Measurements from ENCODE around the gene PLCE1.
"Not testable (repeated sequence)": the region's sequence is repeated elsewhere in the genome, so short reads cannot be mapped to it uniquely, and the experiment has no call there.

PLCE1 gene

DNA sequence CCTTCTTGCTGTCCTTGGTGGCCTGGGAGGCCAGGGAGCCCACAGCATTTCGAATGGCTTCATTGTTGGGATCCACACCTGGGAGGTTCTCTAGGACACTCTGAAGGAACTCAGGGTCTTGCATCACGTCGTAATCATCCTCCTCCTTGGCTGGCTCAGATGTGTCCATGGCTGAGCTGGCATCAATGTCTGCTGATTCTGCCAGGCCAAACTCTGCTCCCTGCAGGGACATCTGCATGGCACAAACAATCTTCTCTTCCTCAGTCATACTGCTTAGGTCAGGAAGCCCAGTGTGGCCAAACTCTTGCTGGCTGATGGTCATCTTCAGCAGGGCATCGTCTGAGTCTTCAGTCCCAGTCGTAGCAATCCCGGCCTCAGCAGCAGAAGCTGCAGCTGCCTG, 34.9 kb upstream of the PLCE1 start:
- no peaks in the 10 kb centered on the region for H3K27me3 ChIP-seq (ENCODE audit: insufficient read depth, insufficient read length)
- no peaks in the 10 kb centered on the region for H3K9me3 ChIP-seq (ENCODE audit: insufficient read depth, low read length)
- no peak for DNase-seq (ENCODE audit: low read depth, low spot score)
- H3K9ac ChIP-seq (ENCODE audit: insufficient read length, low read depth) = no peak overlapping the region
- no peaks in the 10 kb centered on the region for H3K4me1 ChIP-seq (ENCODE audit: insufficient read depth, insufficient read length)
- TF ChIP-seq SUZ12 (IDR thresholded peaks at IDR 0.05; ENCODE audit: extremely low read depth, insufficient read depth, insufficient read length) = no peak
- H3K4me3 ChIP-seq (ENCODE audit: insufficient read length, low read depth) = no peak overlapping the region
- no peaks in the 10 kb centered on the region for H3K36me3 ChIP-seq (ENCODE audit: insufficient read depth, insufficient read length, low read length)

DNA sequence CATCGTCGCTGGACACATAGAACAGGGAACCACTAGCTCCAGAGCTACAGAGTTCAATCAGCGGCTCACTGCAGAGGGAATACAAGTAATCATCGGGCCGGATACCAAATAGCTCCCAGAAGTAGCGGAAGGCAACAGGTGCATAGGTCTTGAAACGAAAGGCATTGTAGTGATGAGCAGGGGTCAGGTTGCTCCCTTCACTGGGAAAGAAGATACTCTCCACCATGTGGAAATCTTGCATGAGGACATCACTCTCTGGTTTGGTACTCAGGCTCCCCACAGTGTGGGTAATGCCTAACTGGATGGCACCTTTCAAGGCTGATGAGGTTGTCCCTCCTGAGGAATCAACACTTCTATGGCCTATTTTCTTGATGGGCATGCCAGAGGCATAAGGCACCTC, 32.7 kb upstream of the PLCE1 start:
- not testable (repeated sequence) for H3K9me3 ChIP-seq (ENCODE audit: insufficient read depth, low read length); H3K9ac ChIP-seq (ENCODE audit: insufficient read length, low read depth); H3K36me3 ChIP-seq (ENCODE audit: insufficient read depth, insufficient read length, low read length); DNase-seq (ENCODE audit: low read depth, low spot score); H3K4me1 ChIP-seq (ENCODE audit: insufficient read depth, insufficient read length); H3K4me3 ChIP-seq (ENCODE audit: insufficient read length, low read depth); H3K27me3 ChIP-seq (ENCODE audit: insufficient read depth, insufficient read length)

DNA sequence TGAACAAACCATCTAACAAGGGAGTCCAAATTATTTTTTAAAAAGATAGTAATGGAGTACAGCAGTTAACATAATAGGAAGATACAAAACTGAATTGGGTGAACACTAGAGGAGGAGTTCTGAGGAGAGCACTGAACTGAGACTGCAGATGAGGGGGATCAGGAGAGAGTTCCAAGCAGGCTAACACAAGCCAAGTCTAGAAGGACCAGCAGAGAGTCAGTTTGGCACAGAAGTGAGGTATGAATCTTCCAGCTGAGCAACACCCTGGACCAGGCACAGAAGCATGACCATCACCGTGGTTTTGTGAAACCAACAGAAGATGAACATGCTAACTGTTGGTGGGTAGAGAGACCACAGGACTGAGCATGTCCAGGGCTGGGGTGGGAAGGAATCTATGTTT, 30.8 kb upstream of the PLCE1 start:
- DNase-seq (ENCODE audit: low read depth, low spot score) = no peak

DNA sequence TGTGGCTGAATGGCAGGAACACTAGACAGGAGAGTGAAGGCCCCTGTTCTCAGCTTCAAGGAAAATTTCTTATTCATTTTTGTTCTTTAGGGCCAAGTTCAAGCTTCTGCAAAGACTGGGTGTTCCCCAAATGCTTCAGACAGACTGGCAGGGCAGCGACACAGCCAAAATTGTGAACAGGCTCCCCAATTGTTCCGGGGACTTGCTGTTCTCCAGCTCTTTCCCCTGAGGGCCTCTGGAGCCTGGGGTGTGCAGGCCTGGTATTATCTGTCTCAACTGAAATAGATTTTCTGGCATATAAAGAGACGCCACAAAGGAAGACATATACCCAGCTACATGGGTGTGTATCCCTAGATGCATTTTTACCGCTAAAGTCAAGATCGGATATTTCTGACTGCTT, 30.3 kb upstream of the PLCE1 start:
- no peaks in the 10 kb centered on the region for H3K27me3 ChIP-seq (ENCODE audit: insufficient read depth, insufficient read length)
- H3K9me3 ChIP-seq (ENCODE audit: insufficient read depth, low read length) = no peaks in the 10 kb centered on the region
- H3K36me3 ChIP-seq (ENCODE audit: insufficient read depth, insufficient read length, low read length) = no peaks in the 10 kb centered on the region
- no peak for DNase-seq (ENCODE audit: low read depth, low spot score)
- H3K9ac ChIP-seq (ENCODE audit: insufficient read length, low read depth) = no peak overlapping the region
- no peak for TF ChIP-seq ZNF274 (IDR thresholded peaks at IDR 0.05; ENCODE audit: low read depth, low read length)
- no peak for TF ChIP-seq YY1 (IDR thresholded peaks at IDR 0.05; ENCODE audit: insufficient read depth, insufficient read length)
- TF ChIP-seq SUZ12 (IDR thresholded peaks at IDR 0.05; ENCODE audit: extremely low read depth, insufficient read depth, insufficient read length) = no peak
- H3K4me1 ChIP-seq (ENCODE audit: insufficient read depth, insufficient read length) = no peaks in the 10 kb centered on the region
- no peak overlapping the region for H3K4me3 ChIP-seq (ENCODE audit: insufficient read length, low read depth)

More for the DNA sequence above, 30.8 kb upstream of the PLCE1 start:
- no peak overlapping the region for H3K4me3 ChIP-seq (ENCODE audit: insufficient read length, low read depth)
- H3K36me3 ChIP-seq (ENCODE audit: insufficient read depth, insufficient read length, low read length) = no peaks in the 10 kb centered on the region
- H3K9me3 ChIP-seq (ENCODE audit: insufficient read depth, low read length) = no peaks in the 10 kb centered on the region
- no peaks in the 10 kb centered on the region for H3K27me3 ChIP-seq (ENCODE audit: insufficient read depth, insufficient read length)
- no peaks in the 10 kb centered on the region for H3K4me1 ChIP-seq (ENCODE audit: insufficient read depth, insufficient read length)
- TF ChIP-seq SUZ12 (IDR thresholded peaks at IDR 0.05; ENCODE audit: extremely low read depth, insufficient read depth, insufficient read length) (no peak), YY1 (IDR thresholded peaks at IDR 0.05; ENCODE audit: insufficient read depth, insufficient read length) (no peak), ZNF274 (IDR thresholded peaks at IDR 0.05; ENCODE audit: low read depth, low read length) (no peak)
- no peak overlapping the region for H3K9ac ChIP-seq (ENCODE audit: insufficient read length, low read depth)

DNA sequence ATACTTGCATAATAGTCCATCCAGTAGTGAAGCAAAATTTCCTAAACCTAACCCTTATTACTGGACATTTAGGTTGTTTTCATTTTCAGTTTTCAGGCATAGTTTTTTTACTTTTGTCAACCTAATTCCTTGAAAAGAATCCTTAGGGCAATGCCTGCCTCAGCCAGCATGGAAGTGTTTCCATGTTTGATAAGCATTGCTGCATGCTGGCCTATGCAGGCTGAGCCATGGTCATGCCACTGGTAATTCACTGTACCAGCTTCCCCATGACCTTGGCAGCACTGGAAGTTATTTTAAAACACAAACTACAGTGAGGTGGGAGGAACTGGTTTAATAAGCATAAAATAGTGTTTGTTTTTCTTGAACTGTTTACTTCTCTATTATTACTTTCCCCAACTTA, 27.8 kb upstream of the PLCE1 start:
- DNase-seq (ENCODE audit: low read depth, low spot score) = no peak
- no peak overlapping the region for H3K4me3 ChIP-seq (ENCODE audit: insufficient read length, low read depth)
- no peak for TF ChIP-seq YY1 (IDR thresholded peaks at IDR 0.05; ENCODE audit: insufficient read depth, insufficient read length)
- no peak for TF ChIP-seq SUZ12 (IDR thresholded peaks at IDR 0.05; ENCODE audit: extremely low read depth, insufficient read depth, insufficient read length)
- TF ChIP-seq ZNF274 (IDR thresholded peaks at IDR 0.05; ENCODE audit: low read depth, low read length) = no peak
- no peaks in the 10 kb centered on the region for H3K27me3 ChIP-seq (ENCODE audit: insufficient read depth, insufficient read length)
- no peaks in the 10 kb centered on the region; the same call in 1 of the 2 replicates for H3K9me3 ChIP-seq (ENCODE audit: insufficient read depth, low read length)
- no peaks in the 10 kb centered on the region for H3K4me1 ChIP-seq (ENCODE audit: insufficient read depth, insufficient read length)
- no peaks in the 10 kb centered on the region for H3K36me3 ChIP-seq (ENCODE audit: insufficient read depth, insufficient read length, low read length)
- H3K9ac ChIP-seq (ENCODE audit: insufficient read length, low read depth) = no peak overlapping the region

DNA sequence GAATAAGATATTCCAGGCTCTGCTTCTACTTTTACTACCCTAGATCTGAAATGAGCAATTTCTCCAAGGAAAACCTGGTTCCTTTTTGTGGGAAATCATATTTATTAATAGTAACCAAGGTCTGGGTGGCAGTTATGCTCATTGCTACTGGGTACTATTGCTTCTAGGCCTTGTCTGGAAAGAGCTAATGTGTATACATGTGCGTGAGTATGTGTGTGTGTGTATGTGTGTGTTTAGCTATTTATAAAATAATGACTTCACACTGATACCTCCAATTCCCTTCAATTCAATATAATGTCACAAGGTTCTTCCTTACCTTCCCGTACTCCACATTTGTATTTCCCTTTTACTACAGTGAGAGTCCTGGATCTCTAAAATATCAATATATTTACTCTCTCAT, 26.0 kb upstream of the PLCE1 start:
- Histone ChIP-seq H3K36me3 (ENCODE audit: insufficient read depth, insufficient read length, low read length) (no peaks in the 10 kb centered on the region), H3K9me3 (ENCODE audit: insufficient read depth, low read length) (no peaks in the 10 kb centered on the region; the same call in 1 of the 2 replicates), H3K9ac (ENCODE audit: insufficient read length, low read depth) (no peak overlapping the region), H3K27me3 (ENCODE audit: insufficient read depth, insufficient read length) (no peaks in the 10 kb centered on the region), H3K4me1 (ENCODE audit: insufficient read depth, insufficient read length) (no peaks in the 10 kb centered on the region), H3K4me3 (ENCODE audit: insufficient read length, low read depth) (no peak overlapping the region)
- TF ChIP-seq ZNF274 (IDR thresholded peaks at IDR 0.05; ENCODE audit: low read depth, low read length) = no peak
- TF ChIP-seq YY1 (IDR thresholded peaks at IDR 0.05; ENCODE audit: insufficient read depth, insufficient read length) = no peak
- no peak for TF ChIP-seq SUZ12 (IDR thresholded peaks at IDR 0.05; ENCODE audit: extremely low read depth, insufficient read depth, insufficient read length)
- no peak for DNase-seq (ENCODE audit: low read depth, low spot score)

DNA sequence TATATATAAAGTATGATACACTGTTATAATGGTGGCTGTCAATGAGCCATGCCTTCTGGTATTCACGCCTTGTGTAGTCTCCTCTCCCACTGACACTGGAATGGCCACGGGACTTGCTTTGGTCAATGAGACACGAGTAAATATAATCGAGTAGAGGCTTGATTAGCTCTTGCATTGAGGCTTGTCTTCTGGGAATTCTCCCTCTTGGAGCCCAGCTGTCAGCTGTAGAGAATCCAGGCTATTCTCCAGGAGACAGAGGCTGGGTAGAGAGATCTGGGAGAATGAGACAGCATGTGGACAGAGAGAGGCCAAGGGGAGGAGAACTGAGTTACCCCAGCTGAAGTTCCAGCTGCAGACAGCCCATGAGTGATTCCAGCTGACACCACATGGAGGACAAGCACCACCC, 25.2 kb upstream of the PLCE1 start:
- no peak for DNase-seq (ENCODE audit: low read depth, low spot score)
- Histone ChIP-seq H3K9ac (ENCODE audit: insufficient read length, low read depth) (no peak overlapping the region), H3K4me1 (ENCODE audit: insufficient read depth, insufficient read length) (no peaks in the 10 kb centered on the region), H3K4me3 (ENCODE audit: insufficient read length, low read depth) (no peak overlapping the region), H3K36me3 (ENCODE audit: insufficient read depth, insufficient read length, low read length) (no peaks in the 10 kb centered on the region), H3K9me3 (ENCODE audit: insufficient read depth, low read length) (no peaks in the 10 kb centered on the region; the same call in 1 of the 2 replicates), H3K27me3 (ENCODE audit: insufficient read depth, insufficient read length) (no peaks in the 10 kb centered on the region)
- TF ChIP-seq ZNF274 (IDR thresholded peaks at IDR 0.05; ENCODE audit: low read depth, low read length) (no peak), YY1 (IDR thresholded peaks at IDR 0.05; ENCODE audit: insufficient read depth, insufficient read length) (no peak), SUZ12 (IDR thresholded peaks at IDR 0.05; ENCODE audit: extremely low read depth, insufficient read depth, insufficient read length) (no peak)

DNA sequence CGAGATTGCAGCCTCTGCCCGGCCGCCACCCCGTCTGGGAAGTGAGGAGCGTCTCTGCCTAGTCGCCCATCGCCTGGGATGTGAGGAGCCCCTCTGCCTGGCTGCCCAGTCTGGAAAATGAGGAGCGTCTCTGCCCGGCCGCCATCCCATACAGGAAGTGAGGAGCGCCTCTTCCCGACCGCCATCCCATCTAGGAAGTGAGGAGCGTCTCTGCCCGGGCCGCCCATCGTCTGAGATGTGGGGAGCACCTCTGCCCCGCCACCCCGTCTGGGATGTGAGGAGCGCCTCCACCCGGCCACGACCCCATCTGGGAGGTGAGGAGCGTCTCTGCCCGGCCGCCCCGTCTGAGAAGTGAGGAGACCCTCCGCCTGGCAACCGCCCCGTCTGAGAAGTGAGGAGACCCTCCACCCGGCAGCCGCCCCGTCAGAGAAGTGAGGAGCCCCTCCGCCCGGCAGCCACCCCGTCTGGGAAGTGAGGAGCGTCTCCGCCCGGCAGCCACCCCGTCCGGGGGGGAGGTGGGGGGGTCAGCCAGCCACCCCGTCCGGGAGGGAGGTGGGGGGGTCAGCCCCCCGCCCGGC, 23.2 kb upstream of the PLCE1 start:
- not testable (repeated sequence) for H3K27me3 ChIP-seq (ENCODE audit: insufficient read depth, insufficient read length); H3K9ac ChIP-seq (ENCODE audit: insufficient read length, low read depth); DNase-seq (ENCODE audit: low read depth, low spot score); H3K4me1 ChIP-seq (ENCODE audit: insufficient read depth, insufficient read length); H3K36me3 ChIP-seq (ENCODE audit: insufficient read depth, insufficient read length, low read length); H3K9me3 ChIP-seq (ENCODE audit: insufficient read depth, low read length); H3K4me3 ChIP-seq (ENCODE audit: insufficient read length, low read depth)

Data from NT2/D1 (cell line).